ENCODE measurements around the gene LSG1.

Gene LSG1

DNA sequence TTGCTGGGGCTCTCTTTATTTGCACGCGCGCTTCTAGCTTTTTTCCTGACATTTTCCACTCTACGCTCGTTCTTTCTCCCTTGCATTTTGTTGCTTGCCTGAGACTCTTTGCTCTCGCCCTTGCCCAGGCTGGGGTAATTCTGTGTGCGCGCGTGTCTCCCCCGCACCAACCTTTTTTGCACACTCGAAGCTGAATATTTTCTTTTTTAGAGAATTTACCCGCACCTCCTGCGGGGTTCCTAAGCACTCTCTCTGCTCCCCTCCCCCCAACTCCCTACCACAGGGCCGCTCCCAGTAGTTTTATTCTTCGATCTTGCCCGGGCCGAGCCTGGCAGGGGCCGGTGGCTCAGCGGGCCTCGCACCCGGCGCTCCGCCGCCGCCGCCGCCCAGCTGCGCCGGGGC is 14.4 kb upstream of the LSG1 start:
- Histone ChIP-seq H3K4me1 (ENCODE audit: insufficient read depth, low read length) (peaks cover 11% of the 10 kb centered on the region), H3K27me3 (ENCODE audit: insufficient read depth, low read length) (peaks cover 37% of the 10 kb centered on the region), H3K9me3 (ENCODE audit: insufficient read depth, low read depth, low read length) (no peaks in the 10 kb centered on the region), H3K4me3 (ENCODE audit: low read length) (peak overlapping the region; percentile 77), H3K9ac (ENCODE audit: low read depth, low read length) (peak overlapping the region; percentile 39; the same call in 1 of the 2 replicates), H3K27ac (ENCODE audit: low read length) (no peak overlapping the region), H3K36me3 (ENCODE audit: insufficient read depth, low read depth, low read length) (no peaks in the 10 kb centered on the region)

GRCh38 chr3:194685718-194686413 is 13.9 kb upstream of the LSG1 start, which contains the start of gene FAM43A:
FAM43A (plus strand) TSS chr3:194685883; CDS start chr3:194686827, 944 bp downstream.
- H3K4me3 ChIP-seq (ENCODE audit: low read length) = peak within 1 kb of the TSS; percentile 77
- H3K36me3 ChIP-seq (ENCODE audit: insufficient read depth, low read depth, low read length) = no peaks in the 10 kb centered on the region
- peaks cover 11% of the 10 kb centered on the region for H3K4me1 ChIP-seq (ENCODE audit: insufficient read depth, low read length)
- H3K9ac ChIP-seq (ENCODE audit: low read depth, low read length) = peak within 1 kb of the TSS; percentile 39; the same call in 1 of the 2 replicates
- no peak within 1 kb of the TSS for H3K27ac ChIP-seq (ENCODE audit: low read length)
- H3K27me3 ChIP-seq (ENCODE audit: insufficient read depth, low read length) = peaks cover 37% of the 10 kb centered on the region
- H3K9me3 ChIP-seq (ENCODE audit: insufficient read depth, low read depth, low read length) = no peaks in the 10 kb centered on the region

DNA sequence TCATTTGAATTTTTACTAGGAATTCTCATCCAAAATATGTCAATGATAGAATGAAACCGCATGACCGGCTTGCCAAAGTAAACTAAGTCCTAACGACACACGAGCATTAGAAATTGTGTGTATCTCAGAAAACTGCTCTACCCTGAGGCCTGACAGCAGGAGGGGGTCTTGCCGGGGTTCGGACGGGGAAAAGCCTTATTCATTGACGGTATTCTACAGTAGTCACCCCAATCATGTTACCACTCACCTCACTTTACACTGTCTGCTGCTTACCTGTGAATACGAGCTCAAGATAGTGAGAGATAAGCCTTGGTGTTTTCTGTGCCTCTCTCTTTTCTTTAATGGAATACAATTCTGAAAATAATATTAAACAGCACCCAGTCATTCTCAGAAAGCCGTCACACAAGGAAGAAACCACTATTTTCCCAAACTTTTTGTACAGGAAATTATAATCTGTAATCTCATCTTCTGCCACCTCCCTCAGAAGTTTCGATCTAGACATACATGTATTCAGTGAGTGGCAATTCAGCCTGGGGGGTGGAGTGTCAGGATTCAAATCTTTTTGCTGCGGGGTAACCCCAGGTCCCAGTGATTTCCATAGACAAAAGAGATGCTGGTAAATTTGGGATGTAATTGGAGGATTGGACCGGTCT is 13.2 kb upstream of the LSG1 start:
- Histone ChIP-seq H3K27me3 (ENCODE audit: insufficient read depth, low read length) (peaks cover 37% of the 10 kb centered on the region), H3K4me3 (ENCODE audit: low read length) (peak overlapping the region; percentile 77), H3K9ac (ENCODE audit: low read depth, low read length) (no peak overlapping the region), H3K9me3 (ENCODE audit: insufficient read depth, low read depth, low read length) (no peaks in the 10 kb centered on the region), H3K36me3 (ENCODE audit: insufficient read depth, low read depth, low read length) (no peaks in the 10 kb centered on the region), H3K27ac (ENCODE audit: low read length) (no peak overlapping the region), H3K4me1 (ENCODE audit: insufficient read depth, low read length) (peaks cover 11% of the 10 kb centered on the region)

GRCh38 chr3:194683380-194683779 is 11.4 kb upstream of the LSG1 start:
- Histone ChIP-seq H3K4me3 (ENCODE audit: low read length) (no peak overlapping the region), H3K27me3 (ENCODE audit: insufficient read depth, low read length) (peaks cover 37% of the 10 kb centered on the region), H3K4me1 (ENCODE audit: insufficient read depth, low read length) (peaks cover 4% of the 10 kb centered on the region; the same call in 1 of the 2 replicates), H3K27ac (ENCODE audit: low read length) (no peak overlapping the region), H3K9ac (ENCODE audit: low read depth, low read length) (no peak overlapping the region), H3K9me3 (ENCODE audit: insufficient read depth, low read depth, low read length) (no peaks in the 10 kb centered on the region), H3K36me3 (ENCODE audit: insufficient read depth, low read depth, low read length) (no peaks in the 10 kb centered on the region)

GRCh38 chr3:194682694-194683310 is 10.8 kb upstream of the LSG1 start:
- H3K27ac ChIP-seq (ENCODE audit: low read length) = no peak overlapping the region
- peaks cover 38% of the 10 kb centered on the region for H3K27me3 ChIP-seq (ENCODE audit: insufficient read depth, low read length)
- H3K9me3 ChIP-seq (ENCODE audit: insufficient read depth, low read depth, low read length) = no peaks in the 10 kb centered on the region
- no peak overlapping the region for H3K4me3 ChIP-seq (ENCODE audit: low read length)
- no peaks in the 10 kb centered on the region for H3K36me3 ChIP-seq (ENCODE audit: insufficient read depth, low read depth, low read length)
- 0 out of 2 replicates have a peak, but pooled peaks cover 3% of the 10 kb centered on the region for H3K4me1 ChIP-seq (ENCODE audit: insufficient read depth, low read length)
- H3K9ac ChIP-seq (ENCODE audit: low read depth, low read length) = no peak overlapping the region

DNA sequence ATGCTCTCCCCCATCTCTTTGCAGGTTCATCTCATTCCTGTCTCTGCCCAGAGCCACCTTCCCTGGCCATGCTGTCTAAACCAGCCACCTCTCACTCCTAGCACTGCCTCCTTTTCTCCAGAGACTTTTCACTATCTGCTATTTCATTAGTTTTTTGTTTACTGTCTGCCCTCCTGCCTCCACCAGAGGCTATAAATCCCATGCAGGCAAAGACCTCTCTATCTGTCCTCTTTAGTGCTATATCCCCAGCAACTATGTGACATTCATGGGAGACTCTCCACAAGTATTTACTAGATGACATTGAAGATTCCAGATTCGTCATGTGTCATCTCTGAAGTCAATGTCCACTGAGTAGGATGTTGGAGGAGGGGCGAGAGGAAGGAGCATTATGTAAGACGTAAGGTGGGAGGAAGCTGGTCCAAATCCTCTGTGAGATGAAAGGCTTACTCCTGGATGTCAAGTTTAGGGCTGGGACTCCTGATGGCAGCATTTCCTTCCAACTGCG is 10.2 kb upstream of the LSG1 start:
- H3K9me3 ChIP-seq (ENCODE audit: insufficient read depth, low read depth, low read length) = no peaks in the 10 kb centered on the region
- H3K4me3 ChIP-seq (ENCODE audit: low read length) = no peak overlapping the region
- no peaks in the 10 kb centered on the region for H3K36me3 ChIP-seq (ENCODE audit: insufficient read depth, low read depth, low read length)
- 0 out of 2 replicates have a peak, but pooled peaks cover 3% of the 10 kb centered on the region for H3K4me1 ChIP-seq (ENCODE audit: insufficient read depth, low read length)
- H3K27ac ChIP-seq (ENCODE audit: low read length) = no peak overlapping the region
- H3K9ac ChIP-seq (ENCODE audit: low read depth, low read length) = no peak overlapping the region
- H3K27me3 ChIP-seq (ENCODE audit: insufficient read depth, low read length) = peaks cover 40% of the 10 kb centered on the region

DNA sequence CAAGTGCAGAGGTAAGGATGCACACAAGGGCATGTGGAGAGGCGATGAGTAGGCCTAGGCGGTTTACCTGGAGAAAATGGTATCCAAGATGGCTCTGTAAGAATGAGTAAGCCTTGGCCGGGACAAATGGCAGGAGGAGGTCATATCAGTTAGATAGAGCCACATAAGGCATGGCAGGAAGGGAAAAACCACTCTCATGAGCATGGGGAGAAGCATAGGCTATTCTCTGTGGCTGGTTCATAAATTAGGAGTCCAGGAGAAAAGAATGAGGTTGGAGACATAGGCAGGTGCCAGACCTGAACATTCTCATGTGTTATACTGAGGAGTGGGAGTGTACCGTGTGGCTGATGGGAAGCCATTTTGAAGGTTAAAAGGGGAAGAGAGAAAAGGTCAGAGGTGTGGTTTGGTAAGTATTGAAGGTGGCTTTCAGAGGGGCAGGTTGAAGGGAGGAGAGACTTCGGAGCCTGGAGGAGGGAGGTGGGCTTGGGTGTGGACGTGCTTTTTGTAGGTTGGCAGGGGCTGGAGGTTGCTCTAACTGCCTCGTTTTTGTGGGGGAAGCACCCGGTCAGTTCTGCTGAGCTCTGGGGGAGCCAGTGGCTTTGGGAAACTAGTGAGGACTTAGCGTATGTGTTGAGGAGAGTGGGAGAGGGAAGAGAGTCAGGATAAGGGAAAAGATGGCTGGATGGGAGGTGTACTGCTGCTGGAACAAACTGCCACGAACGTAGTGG is 9.1 kb upstream of the LSG1 start:
- Histone ChIP-seq H3K9me3 (ENCODE audit: insufficient read depth, low read depth, low read length) (no peaks in the 10 kb centered on the region), H3K9ac (ENCODE audit: low read depth, low read length) (no peak overlapping the region), H3K27ac (ENCODE audit: low read length) (no peak overlapping the region), H3K27me3 (ENCODE audit: insufficient read depth, low read length) (peaks cover 37% of the 10 kb centered on the region), H3K4me3 (ENCODE audit: low read length) (no peak overlapping the region), H3K4me1 (ENCODE audit: insufficient read depth, low read length) (0 out of 2 replicates have a peak, but pooled peaks cover 3% of the 10 kb centered on the region), H3K36me3 (ENCODE audit: insufficient read depth, low read depth, low read length) (no peaks in the 10 kb centered on the region)

DNA sequence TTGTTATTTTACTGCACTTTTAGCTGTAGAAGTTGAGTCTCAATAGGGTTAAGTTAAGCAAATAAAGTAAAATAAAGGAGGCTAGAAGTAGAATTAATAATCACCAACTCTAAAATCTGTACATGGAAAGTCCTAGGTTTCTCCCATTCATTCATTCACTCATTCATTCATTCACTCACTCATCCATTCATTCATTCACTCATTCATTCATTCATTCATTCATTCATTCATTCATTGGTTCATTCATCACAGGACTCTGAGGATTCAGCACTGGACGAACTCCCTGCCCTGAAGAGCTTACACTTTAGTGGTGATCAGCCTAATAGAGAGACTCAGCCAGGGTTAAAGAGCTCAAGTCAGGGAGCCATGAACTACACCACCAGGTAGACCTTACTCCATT is 4.5 kb upstream of the LSG1 start:
- Histone ChIP-seq H3K27ac (ENCODE audit: low read length) (no peak overlapping the region), H3K4me1 (ENCODE audit: insufficient read depth, low read length) (no peaks in the 10 kb centered on the region), H3K27me3 (ENCODE audit: insufficient read depth, low read length) (peaks cover 32% of the 10 kb centered on the region), H3K4me3 (ENCODE audit: low read length) (no peak overlapping the region), H3K36me3 (ENCODE audit: insufficient read depth, low read depth, low read length) (no peaks in the 10 kb centered on the region), H3K9ac (ENCODE audit: low read depth, low read length) (no peak overlapping the region), H3K9me3 (ENCODE audit: insufficient read depth, low read depth, low read length) (no peaks in the 10 kb centered on the region)

DNA sequence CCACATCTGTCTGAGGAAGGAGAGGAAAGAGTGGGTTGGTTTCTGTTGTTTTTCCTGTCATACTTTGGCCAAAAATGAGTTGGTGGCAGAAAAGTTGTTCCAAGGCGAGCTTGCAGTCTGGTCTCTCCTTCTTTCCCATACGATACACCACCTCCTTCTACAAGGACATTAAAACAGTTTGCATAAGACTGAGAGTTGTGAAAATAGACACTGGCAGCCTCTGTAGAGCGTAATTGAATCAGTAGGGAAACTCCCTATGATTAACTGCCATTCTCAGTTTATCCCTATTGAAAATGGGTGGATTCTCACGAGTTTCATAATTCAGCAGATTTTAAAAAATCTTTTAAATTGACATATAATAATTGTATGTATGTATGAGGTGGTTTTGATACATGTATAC is 3.7 kb upstream of the LSG1 start:
- H3K4me3 ChIP-seq (ENCODE audit: low read length) = no peak overlapping the region
- H3K4me1 ChIP-seq (ENCODE audit: insufficient read depth, low read length) = peaks cover 5% of the 10 kb centered on the region; the same call in 1 of the 2 replicates
- no peak overlapping the region for H3K9ac ChIP-seq (ENCODE audit: low read depth, low read length)
- H3K27me3 ChIP-seq (ENCODE audit: insufficient read depth, low read length) = peaks cover 32% of the 10 kb centered on the region
- no peak overlapping the region for H3K27ac ChIP-seq (ENCODE audit: low read length)
- no peaks in the 10 kb centered on the region for H3K36me3 ChIP-seq (ENCODE audit: insufficient read depth, low read depth, low read length)
- no peaks in the 10 kb centered on the region for H3K9me3 ChIP-seq (ENCODE audit: insufficient read depth, low read depth, low read length)

DNA sequence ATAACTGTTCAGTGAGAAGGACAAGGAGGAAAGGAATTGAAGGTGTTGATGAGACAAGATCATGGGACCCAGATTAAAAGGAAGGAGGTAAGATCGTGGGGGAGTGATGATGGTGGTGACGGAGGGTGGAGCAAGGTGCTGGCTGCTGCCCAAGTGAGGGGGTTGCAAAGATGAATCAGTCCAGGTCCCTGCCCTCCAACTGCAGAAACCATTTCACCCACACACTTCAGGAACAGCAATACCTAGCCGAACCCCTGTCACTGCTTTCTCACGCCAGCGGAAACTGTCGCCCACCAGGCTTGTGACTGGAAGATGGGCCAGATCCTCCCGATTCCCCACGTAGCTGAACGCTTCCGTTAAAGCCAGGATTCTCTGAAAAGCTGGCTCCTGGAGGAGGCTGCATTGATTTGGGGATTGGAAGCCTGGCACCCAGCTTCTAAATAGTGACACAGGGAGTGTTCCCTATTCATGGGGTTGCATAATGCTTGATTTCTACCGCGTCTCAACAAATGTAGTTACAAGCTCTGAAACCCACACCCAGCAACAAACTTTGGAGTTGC is 3.2 kb upstream of the LSG1 start:
- Histone ChIP-seq H3K36me3 (ENCODE audit: insufficient read depth, low read depth, low read length) (no peaks in the 10 kb centered on the region; the same call in 1 of the 2 replicates), H3K4me3 (ENCODE audit: low read length) (no peak overlapping the region), H3K9ac (ENCODE audit: low read depth, low read length) (no peak overlapping the region), H3K27ac (ENCODE audit: low read length) (no peak overlapping the region), H3K27me3 (ENCODE audit: insufficient read depth, low read length) (peaks cover 32% of the 10 kb centered on the region), H3K9me3 (ENCODE audit: insufficient read depth, low read depth, low read length) (no peaks in the 10 kb centered on the region), H3K4me1 (ENCODE audit: insufficient read depth, low read length) (peaks cover 5% of the 10 kb centered on the region; the same call in 1 of the 2 replicates)

DNA sequence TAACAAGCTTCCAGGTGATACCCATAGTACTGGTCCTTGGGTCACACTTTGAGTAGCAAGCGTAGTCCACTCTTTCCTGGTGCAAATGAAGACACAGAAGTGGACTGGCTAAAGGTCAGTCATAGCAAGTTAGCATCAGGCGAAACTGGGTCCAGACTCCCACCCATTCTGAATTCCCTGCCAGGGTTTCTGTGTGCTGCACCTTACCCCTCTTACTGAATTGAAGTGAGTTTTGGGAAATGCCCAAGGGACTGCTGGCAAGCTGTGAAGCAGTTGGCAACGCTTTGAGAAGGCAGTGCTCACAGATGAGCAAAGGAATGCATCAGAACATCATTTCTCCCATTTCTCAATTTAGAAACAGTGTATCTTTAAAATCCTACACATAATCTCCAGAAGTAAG is 1.8 kb upstream of the LSG1 start:
- peaks cover 5% of the 10 kb centered on the region; the same call in 1 of the 2 replicates for H3K4me1 ChIP-seq (ENCODE audit: insufficient read depth, low read length)
- H3K27me3 ChIP-seq (ENCODE audit: insufficient read depth, low read length) = peaks cover 32% of the 10 kb centered on the region
- no peak overlapping the region for H3K4me3 ChIP-seq (ENCODE audit: low read length)
- H3K36me3 ChIP-seq (ENCODE audit: insufficient read depth, low read depth, low read length) = peaks cover 14% of the 10 kb centered on the region
- no peak overlapping the region for H3K27ac ChIP-seq (ENCODE audit: low read length)
- no peak overlapping the region for H3K9ac ChIP-seq (ENCODE audit: low read depth, low read length)
- no peaks in the 10 kb centered on the region for H3K9me3 ChIP-seq (ENCODE audit: insufficient read depth, low read depth, low read length)
